ENCODE measurements around the gene SETD5. TPM values are rescaled to one million over a fixed set of nuclear protein-coding genes. Genes with fewer than 3 reads are reported as not detected.
A peak's percentile ranks its signal among the peaks of the same experiment; 100 is the strongest.

SETD5 gene
- total and polyA plus RNA-seq, 2 experiments from 2014 or later = 143 to 172 TPM

DNA sequence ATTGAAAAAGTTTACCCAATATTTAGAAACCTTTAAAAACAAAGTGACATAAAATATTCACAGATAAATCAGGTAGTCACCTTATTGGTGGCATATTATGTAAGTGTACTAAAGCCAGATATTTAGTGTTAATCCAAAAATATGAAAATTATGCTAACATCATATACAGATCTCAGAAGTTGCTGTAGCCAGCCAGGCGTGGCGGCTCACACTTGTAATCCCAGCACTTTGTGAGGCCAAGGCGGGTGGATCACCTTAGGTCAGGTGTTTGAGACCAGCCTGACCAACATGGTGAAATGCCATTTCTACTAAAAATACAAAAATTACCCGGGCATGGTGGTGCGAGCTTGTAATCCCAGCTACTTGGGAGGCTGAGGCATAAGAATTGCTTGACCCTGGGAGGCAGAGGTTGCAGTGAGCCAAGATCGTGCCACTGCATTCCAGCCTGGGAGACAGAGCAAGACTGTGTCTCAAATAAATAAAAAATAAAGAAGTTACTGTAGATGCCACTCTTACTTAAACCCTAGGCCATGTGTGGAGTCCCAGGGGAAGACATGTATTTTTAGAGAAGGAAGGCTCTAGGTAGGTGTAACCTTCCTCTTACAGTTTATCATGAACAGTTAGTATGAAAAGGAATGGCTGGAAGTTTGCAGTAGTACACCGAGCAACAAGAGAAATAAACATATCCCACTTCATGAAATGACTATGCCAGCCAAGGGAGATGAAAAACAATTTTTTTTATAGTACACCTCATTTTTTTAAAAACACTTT lies 9.6 kb downstream of the SETD5 start:
- H3K36me3 Mint-ChIP-seq (ENCODE audit: low read depth) = peaks cover 28% of the 10 kb centered on the region; the same call in 2 of the 3 replicates
- H3K27me3 ChIP-seq (ENCODE audit: insufficient read depth) = no peaks in the 10 kb centered on the region
- peaks cover 9% of the 10 kb centered on the region for H3K27me3 Mint-ChIP-seq (ENCODE audit: insufficient read depth, low read depth, poor library complexity)
- no peak overlapping the region for H3K4me3 ChIP-seq
- H3K4me2 ChIP-seq = no peak overlapping the region
- H3K9me3 Mint-ChIP-seq = no peaks in the 10 kb centered on the region
- H2AFZ ChIP-seq = no peak overlapping the region
- H3K4me3 Mint-ChIP-seq = no peak overlapping the region
- peak overlapping the region; percentile 52; the same call in 1 of the 2 replicates for H3K27ac Mint-ChIP-seq
- H3K79me2 ChIP-seq (replicated peaks; ENCODE audit: insufficient read depth) = peaks cover 100% of the 10 kb centered on the region
- no peaks in the 10 kb centered on the region for H3F3A ChIP-seq (replicated peaks; ENCODE audit: low read depth)
- H3K27ac ChIP-seq (ENCODE audit: low read depth) = no peak overlapping the region; the same call in 1 of the 2 replicates
- ATAC-seq (no peak), DNase-seq (ENCODE audit: low spot score) (no peak)
- H3K4me1 Mint-ChIP-seq = peaks cover 65% of the 10 kb centered on the region
- no peaks in the 10 kb centered on the region for H3K36me3 ChIP-seq (ENCODE audit: insufficient read depth)
- H3K4me1 ChIP-seq (ENCODE audit: insufficient read depth) = peaks cover 39% of the 10 kb centered on the region
- no peaks in the 10 kb centered on the region for H3K9me2 ChIP-seq (ENCODE audit: insufficient read depth)
- no peak for TF ChIP-seq ZNF331 (CRISPR knock-in tag; IDR thresholded peaks at IDR 0.05; ENCODE audit: low read depth)
- no peak for TF ChIP-seq CREB1 (CRISPR knock-in tag; IDR thresholded peaks at IDR 0.05; ENCODE audit: low read depth)
- TF ChIP-seq, protein P1, sequence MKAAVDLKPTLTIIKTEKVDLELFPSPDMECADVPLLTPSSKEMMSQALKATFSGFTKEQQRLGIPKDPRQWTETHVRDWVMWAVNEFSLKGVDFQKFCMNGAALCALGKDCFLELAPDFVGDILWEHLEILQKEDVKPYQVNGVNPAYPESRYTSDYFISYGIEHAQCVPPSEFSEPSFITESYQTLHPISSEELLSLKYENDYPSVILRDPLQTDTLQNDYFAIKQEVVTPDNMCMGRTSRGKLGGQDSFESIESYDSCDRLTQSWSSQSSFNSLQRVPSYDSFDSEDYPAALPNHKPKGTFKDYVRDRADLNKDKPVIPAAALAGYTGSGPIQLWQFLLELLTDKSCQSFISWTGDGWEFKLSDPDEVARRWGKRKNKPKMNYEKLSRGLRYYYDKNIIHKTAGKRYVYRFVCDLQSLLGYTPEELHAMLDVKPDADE (IDR thresholded peaks at IDR 0.05) = no peak
- TF ChIP-seq EZH2 (IDR thresholded peaks at IDR 0.05; ENCODE audit: low read depth, unreplicated experiment) = no peak
- H4K20me1 ChIP-seq (replicated peaks; ENCODE audit: insufficient read depth) = peaks cover 55% of the 10 kb centered on the region

DNA sequence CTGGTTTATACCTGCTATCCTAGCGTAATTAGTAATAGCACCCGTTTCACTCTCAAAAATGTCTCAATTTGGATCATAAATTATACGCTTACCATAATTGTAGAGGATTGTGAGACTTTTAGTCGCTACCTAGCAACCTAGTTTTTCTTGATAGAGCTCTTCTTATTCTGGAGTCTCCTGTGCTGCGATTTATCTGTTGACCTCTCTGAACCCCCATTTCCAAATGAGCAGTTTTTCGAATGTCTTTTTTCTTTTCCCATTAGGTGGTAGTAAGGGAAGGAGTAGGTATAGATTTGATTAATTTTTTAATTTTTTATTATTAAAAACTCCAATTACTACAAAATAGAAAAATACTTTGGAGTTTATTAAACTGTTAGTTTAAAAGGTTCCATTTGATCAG lies 10.6 kb downstream of the SETD5 start:
- H3K9me2 ChIP-seq (ENCODE audit: insufficient read depth) = no peaks in the 10 kb centered on the region
- no peaks in the 10 kb centered on the region for H3K27me3 ChIP-seq (ENCODE audit: insufficient read depth)
- H3K4me3 ChIP-seq = no peak overlapping the region
- H3F3A ChIP-seq (replicated peaks; ENCODE audit: low read depth) = no peaks in the 10 kb centered on the region
- H3K4me2 ChIP-seq = no peak overlapping the region
- no peak overlapping the region for H2AFZ ChIP-seq
- Mint-ChIP-seq H3K9me3 (no peaks in the 10 kb centered on the region), H3K27ac (no peak overlapping the region), H3K36me3 (ENCODE audit: low read depth) (peaks cover 28% of the 10 kb centered on the region; the same call in 2 of the 3 replicates), H3K4me1 (peaks cover 57% of the 10 kb centered on the region), H3K4me3 (no peak overlapping the region), H3K27me3 (ENCODE audit: insufficient read depth, low read depth, poor library complexity) (peaks cover 4% of the 10 kb centered on the region)
- DNase-seq (ENCODE audit: low spot score) (no peak), ATAC-seq (no peak)
- peaks cover 100% of the 10 kb centered on the region for H3K79me2 ChIP-seq (replicated peaks; ENCODE audit: insufficient read depth)
- peaks cover 32% of the 10 kb centered on the region for H3K4me1 ChIP-seq (ENCODE audit: insufficient read depth)
- no peak for TF ChIP-seq STAT1 (IDR thresholded peaks at IDR 0.05; ENCODE audit: unreplicated experiment)
- H3K27ac ChIP-seq (ENCODE audit: low read depth) = no peak overlapping the region
- no peaks in the 10 kb centered on the region for H3K36me3 ChIP-seq (ENCODE audit: insufficient read depth)
- H4K20me1 ChIP-seq (replicated peaks; ENCODE audit: insufficient read depth) = peaks cover 63% of the 10 kb centered on the region

DNA sequence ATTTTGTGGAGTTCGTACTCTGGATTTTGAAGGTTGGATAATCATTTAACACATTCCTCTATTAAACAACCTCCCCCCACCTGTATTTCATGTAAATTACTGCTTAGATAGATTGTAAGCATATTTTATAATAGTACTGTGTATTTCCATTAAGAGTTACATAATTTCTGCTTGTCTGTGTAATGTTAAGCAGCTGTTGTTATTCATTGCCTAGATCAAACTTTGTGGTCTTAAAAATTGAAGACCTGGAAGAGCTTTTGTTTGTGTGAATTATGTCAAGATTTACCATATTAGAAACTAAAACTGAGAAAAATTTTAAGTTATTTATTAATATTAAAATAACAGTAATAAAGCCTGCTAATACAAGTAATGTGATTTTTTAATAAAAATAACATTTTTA lies 11.1 kb downstream of the SETD5 start:
- Histone ChIP-seq H3F3A (replicated peaks; ENCODE audit: low read depth) (no peaks in the 10 kb centered on the region), H3K27me3 (ENCODE audit: insufficient read depth) (no peaks in the 10 kb centered on the region), H3K9me2 (ENCODE audit: insufficient read depth) (no peaks in the 10 kb centered on the region), H3K4me1 (ENCODE audit: insufficient read depth) (peaks cover 32% of the 10 kb centered on the region), H4K20me1 (replicated peaks; ENCODE audit: insufficient read depth) (peaks cover 61% of the 10 kb centered on the region), H3K36me3 (ENCODE audit: insufficient read depth) (no peaks in the 10 kb centered on the region), H2AFZ (no peak overlapping the region), H3K27ac (ENCODE audit: low read depth) (no peak overlapping the region), H3K79me2 (replicated peaks; ENCODE audit: insufficient read depth) (peaks cover 100% of the 10 kb centered on the region), H3K4me2 (no peak overlapping the region), H3K4me3 (no peak overlapping the region)
- no peak overlapping the region for H3K4me3 Mint-ChIP-seq
- H3K9me3 Mint-ChIP-seq = no peaks in the 10 kb centered on the region
- peaks cover 28% of the 10 kb centered on the region; the same call in 2 of the 3 replicates for H3K36me3 Mint-ChIP-seq (ENCODE audit: low read depth)
- DNase-seq (ENCODE audit: low spot score) (no peak), ATAC-seq (no peak)
- no peak overlapping the region for H3K27ac Mint-ChIP-seq
- H3K4me1 Mint-ChIP-seq = peaks cover 58% of the 10 kb centered on the region
- peaks cover 4% of the 10 kb centered on the region for H3K27me3 Mint-ChIP-seq (ENCODE audit: insufficient read depth, low read depth, poor library complexity)
- TF ChIP-seq, protein P2, sequence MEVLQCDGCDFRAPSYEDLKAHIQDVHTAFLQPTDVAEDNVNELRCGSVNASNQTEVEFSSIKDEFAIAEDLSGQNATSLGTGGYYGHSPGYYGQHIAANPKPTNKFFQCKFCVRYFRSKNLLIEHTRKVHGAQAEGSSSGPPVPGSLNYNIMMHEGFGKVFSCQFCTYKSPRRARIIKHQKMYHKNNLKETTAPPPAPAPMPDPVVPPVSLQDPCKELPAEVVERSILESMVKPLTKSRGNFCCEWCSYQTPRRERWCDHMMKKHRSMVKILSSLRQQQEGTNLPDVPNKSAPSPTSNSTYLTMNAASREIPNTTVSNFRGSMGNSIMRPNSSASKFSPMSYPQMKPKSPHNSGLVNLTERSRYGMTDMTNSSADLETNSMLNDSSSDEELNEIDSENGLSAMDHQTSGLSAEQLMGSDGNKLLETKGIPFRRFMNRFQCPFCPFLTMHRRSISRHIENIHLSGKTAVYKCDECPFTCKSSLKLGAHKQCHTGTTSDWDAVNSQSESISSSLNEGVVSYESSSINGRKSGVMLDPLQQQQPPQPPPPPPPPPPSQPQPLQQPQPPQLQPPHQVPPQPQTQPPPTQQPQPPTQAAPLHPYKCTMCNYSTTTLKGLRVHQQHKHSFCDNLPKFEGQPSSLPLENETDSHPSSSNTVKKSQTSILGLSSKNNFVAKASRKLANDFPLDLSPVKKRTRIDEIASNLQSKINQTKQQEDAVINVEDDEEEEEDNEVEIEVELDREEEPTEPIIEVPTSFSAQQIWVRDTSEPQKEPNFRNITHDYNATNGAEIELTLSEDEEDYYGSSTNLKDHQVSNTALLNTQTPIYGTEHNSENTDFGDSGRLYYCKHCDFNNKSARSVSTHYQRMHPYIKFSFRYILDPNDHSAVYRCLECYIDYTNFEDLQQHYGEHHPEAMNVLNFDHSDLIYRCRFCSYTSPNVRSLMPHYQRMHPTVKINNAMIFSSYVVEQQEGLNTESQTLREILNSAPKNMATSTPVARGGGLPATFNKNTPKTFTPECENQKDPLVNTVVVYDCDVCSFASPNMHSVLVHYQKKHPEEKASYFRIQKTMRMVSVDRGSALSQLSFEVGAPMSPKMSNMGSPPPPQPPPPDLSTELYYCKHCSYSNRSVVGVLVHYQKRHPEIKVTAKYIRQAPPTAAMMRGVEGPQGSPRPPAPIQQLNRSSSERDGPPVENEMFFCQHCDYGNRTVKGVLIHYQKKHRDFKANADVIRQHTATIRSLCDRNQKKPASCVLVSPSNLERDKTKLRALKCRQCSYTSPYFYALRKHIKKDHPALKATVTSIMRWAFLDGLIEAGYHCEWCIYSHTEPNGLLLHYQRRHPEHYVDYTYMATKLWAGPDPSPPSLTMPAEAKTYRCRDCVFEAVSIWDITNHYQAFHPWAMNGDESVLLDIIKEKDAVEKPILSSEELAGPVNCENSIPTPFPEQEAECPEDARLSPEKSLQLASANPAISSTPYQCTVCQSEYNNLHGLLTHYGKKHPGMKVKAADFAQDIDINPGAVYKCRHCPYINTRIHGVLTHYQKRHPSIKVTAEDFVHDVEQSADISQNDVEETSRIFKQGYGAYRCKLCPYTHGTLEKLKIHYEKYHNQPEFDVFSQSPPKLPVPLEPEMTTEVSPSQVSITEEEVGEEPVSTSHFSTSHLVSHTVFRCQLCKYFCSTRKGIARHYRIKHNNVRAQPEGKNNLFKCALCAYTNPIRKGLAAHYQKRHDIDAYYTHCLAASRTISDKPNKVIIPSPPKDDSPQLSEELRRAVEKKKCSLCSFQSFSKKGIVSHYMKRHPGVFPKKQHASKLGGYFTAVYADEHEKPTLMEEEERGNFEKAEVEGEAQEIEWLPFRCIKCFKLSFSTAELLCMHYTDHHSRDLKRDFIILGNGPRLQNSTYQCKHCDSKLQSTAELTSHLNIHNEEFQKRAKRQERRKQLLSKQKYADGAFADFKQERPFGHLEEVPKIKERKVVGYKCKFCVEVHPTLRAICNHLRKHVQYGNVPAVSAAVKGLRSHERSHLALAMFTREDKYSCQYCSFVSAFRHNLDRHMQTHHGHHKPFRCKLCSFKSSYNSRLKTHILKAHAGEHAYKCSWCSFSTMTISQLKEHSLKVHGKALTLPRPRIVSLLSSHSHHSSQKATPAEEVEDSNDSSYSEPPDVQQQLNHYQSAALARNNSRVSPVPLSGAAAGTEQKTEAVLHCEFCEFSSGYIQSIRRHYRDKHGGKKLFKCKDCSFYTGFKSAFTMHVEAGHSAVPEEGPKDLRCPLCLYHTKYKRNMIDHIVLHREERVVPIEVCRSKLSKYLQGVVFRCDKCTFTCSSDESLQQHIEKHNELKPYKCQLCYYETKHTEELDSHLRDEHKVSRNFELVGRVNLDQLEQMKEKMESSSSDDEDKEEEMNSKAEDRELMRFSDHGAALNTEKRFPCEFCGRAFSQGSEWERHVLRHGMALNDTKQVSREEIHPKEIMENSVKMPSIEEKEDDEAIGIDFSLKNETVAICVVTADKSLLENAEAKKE (CRISPR knock-in tag; IDR thresholded peaks at IDR 0.05) = no peak
- no peak for TF ChIP-seq ZNF114 (CRISPR knock-in tag; IDR thresholded peaks at IDR 0.05)
- TF ChIP-seq EZH2 (IDR thresholded peaks at IDR 0.05; ENCODE audit: low read depth, unreplicated experiment) = no peak
- no peak for TF ChIP-seq NANOG (IDR thresholded peaks at IDR 0.05; ENCODE audit: borderline replicate concordance)
- no peak for TF ChIP-seq JUNB (IDR thresholded peaks at IDR 0.05; ENCODE audit: unreplicated experiment)

Data from GM23338 (cell line).